ENCODE measurements around the gene EEIG1. TPM values are rescaled to one million over a fixed set of nuclear protein-coding genes. Genes with fewer than 3 reads are reported as not detected.
A peak's percentile ranks its signal among the peaks of the same experiment; 100 is the strongest.

Gene EEIG1
- total RNA-seq, 1 experiment from 2014 or later, result 52.3 TPM

GRCh38 chr9:128026255-128026772 is 45.5 kb upstream of the EEIG1 start:
- no peak overlapping the region for H2BK15ac ChIP-seq (ENCODE audit: low read depth, low read length)
- Mint-ChIP-seq H3K27ac (0 out of 7 replicates have a peak overlapping the region, but pooled peaks of 1 of the 3 experiments have one; percentile 34), H3K9me3 (no peaks in the 10 kb centered on the region), H3K4me1 (peaks cover 2 to 3% of the 10 kb centered on the region in 2 experiments; a peak in 1 of 4 replicates), H3K4me3 (no peak overlapping the region), H3K27me3 (ENCODE audit: low read depth) (peaks cover 3% of the 10 kb centered on the region), H3K36me3 (ENCODE audit: insufficient read depth in 1 of 3, low read depth in 3 of 3) (no peaks in the 10 kb centered on the region)
- TF ChIP-seq CTCF (conservative IDR thresholded peaks at IDR 0.05), result no peak
- no peak overlapping the region for H2AFZ ChIP-seq (ENCODE audit: low read length)
- no peaks in the 10 kb centered on the region for H4K20me1 ChIP-seq (ENCODE audit: control insufficient read depth, insufficient read depth, insufficient read length)
- no peak overlapping the region for H2AK5ac ChIP-seq (ENCODE audit: insufficient read length, low read length)
- H2BK120ac ChIP-seq (ENCODE audit: low read depth, low read length, poor library complexity, severe bottlenecking), result no peak overlapping the region
- H4K8ac ChIP-seq (replicated peaks; ENCODE audit: insufficient read length, low read depth, low read length), result no peak overlapping the region
- H3K9ac ChIP-seq (ENCODE audit: extremely low read depth, insufficient read length, low read length), result no peak overlapping the region
- H4K5ac ChIP-seq (ENCODE audit: insufficient read length, low read depth, low read length), result no peak overlapping the region
- no peak overlapping the region for H3K23ac ChIP-seq (ENCODE audit: insufficient read length, low read depth, low read length)
- no peaks in the 10 kb centered on the region for H3K9me3 ChIP-seq (ENCODE audit: control insufficient read depth, low read depth, low read length)
- H3K4me2 ChIP-seq (ENCODE audit: insufficient read depth, insufficient read length, low read length), result no peak overlapping the region
- H3K27me3 ChIP-seq (ENCODE audit: insufficient read depth, low read length), result no peaks in the 10 kb centered on the region
- no peak overlapping the region; the same call in 1 of the 2 replicates for H3K14ac ChIP-seq (ENCODE audit: insufficient read depth, low read length)
- no peak for DNase-seq
- H3K56ac ChIP-seq (ENCODE audit: insufficient read length, low read depth, low read length), result no peak overlapping the region
- no peaks in the 10 kb centered on the region for H3K4me1 ChIP-seq (ENCODE audit: insufficient read depth, low read length)
- WGBS (ENCODE audit: extremely low coverage, insufficient read length, low lambda C conversion rate), result no CpG with 5 or more reads among the region's 12 CpGs
- no peak overlapping the region for H3K4ac ChIP-seq (ENCODE audit: low read depth, low read length)
- no peak overlapping the region for H3K18ac ChIP-seq (ENCODE audit: insufficient read length, low read depth, low read length)
- H2BK12ac ChIP-seq (ENCODE audit: insufficient read length, low read depth, low read length), result no peak overlapping the region
- no peak overlapping the region for H3T11ph ChIP-seq (ENCODE audit: low read length)
- no peaks in the 10 kb centered on the region for H3K79me1 ChIP-seq (ENCODE audit: insufficient read depth, low read depth, low read length, poor library complexity, severe bottlenecking)
- H2BK20ac ChIP-seq (ENCODE audit: low read depth, low read length, poor library complexity, severe bottlenecking), result no peak overlapping the region
- no peak overlapping the region for H4K91ac ChIP-seq (ENCODE audit: insufficient read length, low read depth, low read length)
- H3K23me2 ChIP-seq (ENCODE audit: insufficient read length, low read depth, low read length, poor library complexity, severe bottlenecking), result no peaks in the 10 kb centered on the region
- H3K79me2 ChIP-seq (ENCODE audit: insufficient read depth, low read length), result no peaks in the 10 kb centered on the region
- H2BK5ac ChIP-seq (ENCODE audit: insufficient read length, low read length), result no peak overlapping the region
- no peak overlapping the region for H3K27ac ChIP-seq (ENCODE audit: insufficient read length, low read depth, low read length)

Measured in H9 (cell line).